ENCODE measurements around the gene NLGN4X.
"Not testable (repeated sequence)": the region's sequence is repeated elsewhere in the genome, so short reads cannot be mapped to it uniquely, and the experiment has no call there.

The NLGN4X gene

GRCh38 chrX:5916945-5917344, 311.7 kb downstream of the NLGN4X start:
- no peak overlapping the region for H3K4me3 ChIP-seq (replicated peaks; ENCODE audit: low read depth, low read length)
- TF ChIP-seq CTCF (IDR thresholded peaks at IDR 0.05; ENCODE audit: low read depth, low read length, missing control alignments) = no peak
- no peak for DNase-seq (ENCODE audit: extremely low read depth, low read depth)

DNA sequence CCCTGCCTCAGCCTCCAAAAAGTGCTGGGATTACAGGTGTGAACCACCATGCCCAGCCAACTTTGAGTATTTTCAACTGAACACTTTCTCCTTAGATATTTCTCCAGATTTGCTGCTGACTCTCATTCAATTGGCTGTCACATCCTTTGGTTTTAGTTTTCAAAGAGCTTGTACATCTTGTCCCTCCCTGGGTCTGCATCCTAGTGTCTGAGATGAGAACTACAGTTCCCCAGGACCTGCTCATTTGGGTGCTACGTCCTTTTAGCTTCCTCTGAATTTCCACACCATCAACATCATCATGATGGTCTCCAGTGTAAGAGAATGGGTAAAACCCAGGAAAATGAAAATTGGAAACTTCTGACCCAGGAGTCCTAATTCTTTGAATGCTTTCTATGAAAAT, 312.9 kb downstream of the NLGN4X start:
- TF ChIP-seq CTCF (IDR thresholded peaks at IDR 0.05; ENCODE audit: low read depth, low read length, missing control alignments) = no peak

DNA sequence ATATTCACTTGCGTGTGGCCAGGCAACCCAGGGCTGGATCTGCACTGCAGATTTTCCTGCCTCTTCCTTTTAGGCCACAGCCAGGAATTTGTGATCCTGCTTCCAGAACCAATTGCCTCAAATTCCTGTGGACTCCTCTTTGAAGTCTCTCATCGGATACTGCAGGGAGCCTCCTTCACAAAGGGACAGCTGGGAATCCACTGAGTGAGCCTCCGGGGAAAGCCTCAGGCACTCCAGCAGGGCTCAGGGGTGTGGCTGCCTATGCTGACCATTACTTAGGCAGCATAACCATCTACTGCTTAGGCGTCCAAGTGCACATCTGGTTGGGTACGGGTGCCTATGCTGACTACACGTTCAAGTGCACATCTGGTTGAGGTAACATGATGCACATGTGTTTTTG, 321.5 kb downstream of the NLGN4X start:
- H3K4me3 ChIP-seq (replicated peaks; ENCODE audit: low read depth, low read length) = no peak overlapping the region
- no peak for TF ChIP-seq CTCF (IDR thresholded peaks at IDR 0.05; ENCODE audit: low read depth, low read length, missing control alignments)
- DNase-seq (ENCODE audit: extremely low read depth, low read depth) = no peak

More for the DNA sequence above, 312.9 kb downstream of the NLGN4X start:
- H3K4me3 ChIP-seq (replicated peaks; ENCODE audit: low read depth, low read length) = no peak overlapping the region
- no peak for DNase-seq (ENCODE audit: extremely low read depth, low read depth)

DNA sequence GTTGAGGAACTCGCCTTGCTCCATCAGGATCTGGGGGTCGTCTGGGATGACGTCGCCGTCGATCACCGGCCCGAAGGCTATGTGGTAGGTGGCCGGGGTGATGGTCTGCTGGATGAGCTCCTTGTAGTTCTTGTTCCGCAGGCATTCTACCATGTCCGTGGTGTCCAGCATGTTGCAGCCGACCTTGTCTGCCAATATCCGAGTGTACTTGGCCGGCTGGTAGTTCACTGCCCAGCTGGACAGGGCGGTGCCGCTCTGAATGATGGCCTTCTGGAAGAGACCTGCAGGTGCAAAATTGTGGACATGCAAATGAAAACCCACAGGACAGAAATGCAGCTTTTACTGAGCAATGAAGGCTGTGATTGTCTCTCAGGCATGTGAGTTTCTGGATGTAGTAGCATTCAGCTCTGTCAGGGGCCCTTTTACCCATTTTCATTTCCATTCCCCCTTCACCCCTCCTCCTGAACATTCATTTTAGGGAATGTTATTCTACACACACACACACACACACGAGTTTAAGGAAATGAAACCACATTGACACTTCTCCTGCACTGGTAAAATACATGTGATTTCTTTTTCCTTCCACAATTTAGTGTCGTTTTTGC, 325.0 kb downstream of the NLGN4X start:
- not testable (repeated sequence) for DNase-seq (ENCODE audit: extremely low read depth, low read depth)

GRCh38 chrX:5898463-5898862, 330.2 kb downstream of the NLGN4X start:
- TF ChIP-seq CTCF (IDR thresholded peaks at IDR 0.05; ENCODE audit: low read depth, low read length, missing control alignments) = no peak
- H3K4me3 ChIP-seq (replicated peaks; ENCODE audit: low read depth, low read length) = no peak overlapping the region
- no peak for DNase-seq (ENCODE audit: extremely low read depth, low read depth)

More for the DNA sequence above, 325.0 kb downstream of the NLGN4X start:
- H3K4me3 ChIP-seq (replicated peaks; ENCODE audit: low read depth, low read length) = not testable (repeated sequence)

- DNase-seq (ENCODE audit: extremely low read depth, low read depth) = no peak
- H3K4me3 ChIP-seq (replicated peaks; ENCODE audit: low read depth, low read length) = no peak overlapping the region
- no peak for TF ChIP-seq CTCF (IDR thresholded peaks at IDR 0.05; ENCODE audit: low read depth, low read length, missing control alignments)
Observed at GRCh38 chrX:5891378-5891777, 337.3 kb downstream of the NLGN4X start.

DNA sequence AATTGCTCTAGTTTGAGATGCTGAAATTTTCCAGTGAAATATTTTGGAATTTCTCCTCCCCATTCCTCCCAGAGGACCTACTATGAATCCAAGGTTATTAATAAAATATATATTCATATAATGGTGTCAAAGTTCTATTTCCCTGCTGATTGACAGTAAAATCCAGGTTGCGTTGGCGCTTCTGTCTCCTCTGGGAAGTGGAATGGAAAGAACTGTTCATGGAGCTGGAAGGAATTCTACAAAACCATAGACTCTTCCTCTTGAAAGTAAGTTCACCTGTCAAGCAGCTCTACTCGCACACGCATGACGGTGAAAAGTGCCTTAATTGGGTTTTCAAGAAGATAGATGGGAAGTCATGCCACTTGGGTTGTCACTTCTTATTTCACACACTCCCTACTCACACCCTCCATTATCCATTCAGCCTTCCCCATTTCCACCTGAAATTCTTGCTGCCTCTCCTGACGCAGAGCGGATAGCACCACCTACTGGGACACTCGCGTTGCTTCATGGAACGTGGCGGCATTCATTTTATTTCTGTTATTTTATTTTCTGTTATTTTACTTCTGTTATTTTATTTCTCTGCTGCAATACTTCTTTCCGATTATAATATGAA, 351.6 kb downstream of the NLGN4X start:
- peak; percentile 12 for TF ChIP-seq CTCF (IDR thresholded peaks at IDR 0.05; ENCODE audit: low read depth, low read length, missing control alignments)
- no peak overlapping the region for H3K4me3 ChIP-seq (replicated peaks; ENCODE audit: low read depth, low read length)
- DNase-seq (ENCODE audit: extremely low read depth, low read depth) = no peak
